ENCODE results near the gene PNRC2. TPM values are rescaled to one million over a fixed set of nuclear protein-coding genes. Genes with fewer than 3 reads are reported as not detected.
"Not testable (repeated sequence)": the region's sequence is repeated elsewhere in the genome, so short reads cannot be mapped to it uniquely, and the experiment has no call there.

The PNRC2 gene
- total and polyA plus RNA-seq, 7 donors: 39.5 to 179 (median 61.8) TPM

GRCh38 chr1:23936481-23937176 is 23.0 kb upstream of the PNRC2 start:
- no peak for TF ChIP-seq CTCF (IDR thresholded peaks at IDR 0.05)
- Histone ChIP-seq H3K27ac (no peak overlapping the region), H3K9me3 (no peaks in the 10 kb centered on the region), H3K4me3 (no peak overlapping the region), H3K27me3 (ENCODE audit: insufficient read depth in 3 of 3, low read length in 2 of 3) (no peaks in the 10 kb centered on the region), H3K4me1 (no peaks in the 10 kb centered on the region), H3K36me3 (ENCODE audit: insufficient read depth in 1 of 2, low read depth in 1 of 2) (no peaks in the 10 kb centered on the region)
- intact Hi-C loops (cut with DNase I): no loop called here
- 34 to 41% (median 39%) methylated on average over 6 of the region's 6 CpGs for WGBS, 3 donors
- DNase-seq: no peak
- no peak for ATAC-seq

GRCh38 chr1:23947366-23947765 is 12.3 kb upstream of the PNRC2 start:
- Histone ChIP-seq H3K4me1 (no peaks in the 10 kb centered on the region), H3K27me3 (ENCODE audit: insufficient read depth in 3 of 3, low read length in 2 of 3) (no peaks in the 10 kb centered on the region), H3K27ac (no peak overlapping the region), H3K4me3 (no peak overlapping the region), H3K36me3 (ENCODE audit: insufficient read depth in 1 of 2, low read depth in 1 of 2) (no peaks in the 10 kb centered on the region), H3K9me3 (peaks cover 11% of the 10 kb centered on the region)
- ATAC-seq: no peak
- DNase-seq: no peak
- intact Hi-C loops (cut with DNase I): no loop called here
- TF ChIP-seq CTCF (IDR thresholded peaks at IDR 0.05): no peak

DNA sequence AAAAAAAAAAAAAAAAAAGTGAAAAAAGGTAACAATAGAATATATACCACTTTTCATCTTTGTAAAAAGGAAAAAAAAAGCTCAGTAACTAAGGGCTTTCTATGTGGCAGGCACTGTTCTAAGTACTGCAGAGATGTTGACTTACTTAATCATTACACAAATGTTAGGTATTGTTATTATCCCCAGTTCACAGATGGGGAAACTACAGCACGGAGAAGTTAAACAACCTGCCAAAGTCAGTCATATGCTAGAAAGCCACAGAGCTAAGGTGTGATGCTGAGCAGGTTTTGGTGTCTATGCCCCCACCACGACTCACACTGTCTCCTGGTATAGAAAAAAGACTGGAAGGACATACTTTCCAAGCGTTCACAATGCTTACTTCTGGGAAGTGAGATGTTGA is 6.6 kb upstream of the PNRC2 start:
- 76 to 93% (median 85%) methylated on average over 3 of the region's 3 CpGs for WGBS, 3 donors
- ATAC-seq (no peak), DNase-seq (no peak)
- Histone ChIP-seq H3K9me3 (no peaks in the 10 kb centered on the region), H3K27me3 (ENCODE audit: insufficient read depth in 3 of 3, low read length in 2 of 3) (no peaks in the 10 kb centered on the region), H3K4me3 (no peak overlapping the region), H3K4me1 (peaks cover 12% of the 10 kb centered on the region), H3K36me3 (ENCODE audit: insufficient read depth in 1 of 2, low read depth in 1 of 2) (no peaks in the 10 kb centered on the region), H3K27ac (no peak overlapping the region)
- no peak for TF ChIP-seq CTCF (IDR thresholded peaks at IDR 0.05)
- intact Hi-C loops (cut with DNase I): loop anchor here (10.0 kb wide), 1 partner anchor 162 kb away; the partner anchor contains the start of gene MYOM3 (in 2 of the 2)

GRCh38 chr1:23957096-23957495 is 2.5 kb upstream of the PNRC2 start:
- 53 to 60% (median 59%) methylated on average over 7 of the region's 7 CpGs for WGBS, 3 donors
- H3K9me3 ChIP-seq: no peaks in the 10 kb centered on the region
- H3K4me1 ChIP-seq: peaks cover 20% of the 10 kb centered on the region
- ATAC-seq (no peak), DNase-seq (no peak)
- TF ChIP-seq CTCF (IDR thresholded peaks at IDR 0.05): no peak
- peak overlapping the region; percentile 14 for H3K27ac ChIP-seq
- no peak overlapping the region for H3K4me3 ChIP-seq
- peaks cover 0 to 16% of the 10 kb centered on the region in 2 donors for H3K36me3 ChIP-seq (ENCODE audit: insufficient read depth in 1 of 2, low read depth in 1 of 2)
- intact Hi-C loops (cut with DNase I): loop anchor here (5.0 to 10.0 kb wide), 2 partner anchors 65 to 158 kb away; partner anchors contain the start of gene MYOM3 (in 2 of the 2)
- no peaks in the 10 kb centered on the region for H3K27me3 ChIP-seq (ENCODE audit: insufficient read depth in 3 of 3, low read length in 2 of 3)

DNA sequence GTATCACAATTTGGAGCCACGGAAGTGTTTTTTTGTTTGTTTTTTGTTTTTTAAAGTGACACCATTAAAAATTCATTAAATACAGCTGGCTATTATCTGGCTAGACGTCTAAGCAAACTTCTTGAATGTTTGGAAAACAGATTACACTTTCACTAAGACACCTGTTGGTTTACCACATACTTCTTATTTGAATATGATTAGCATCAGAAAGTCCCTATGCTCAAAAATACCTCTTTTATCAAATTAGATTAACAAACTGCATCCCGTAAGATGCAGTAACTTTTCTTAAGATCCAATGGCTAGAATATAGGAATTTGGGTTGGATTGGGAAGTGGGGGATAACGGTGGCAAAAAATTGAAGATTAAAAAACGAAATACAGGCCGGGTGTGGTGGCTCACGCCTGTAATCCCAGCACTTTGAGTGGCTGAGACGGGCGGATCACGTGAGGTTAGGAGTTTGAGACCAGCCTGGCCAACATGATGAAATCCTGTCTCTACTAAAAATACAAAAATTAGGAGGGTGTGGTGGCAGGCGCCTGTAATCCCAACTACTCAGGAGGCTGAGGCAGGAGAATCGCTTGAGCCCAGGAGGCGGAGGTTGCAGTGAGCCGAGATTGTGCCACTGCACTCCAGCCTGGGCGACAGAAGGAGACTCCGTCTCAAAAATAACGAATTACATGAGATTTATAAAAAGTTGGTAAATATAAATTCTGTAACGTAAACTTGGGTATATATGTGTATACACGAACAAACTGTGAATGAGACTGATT is 1.4 kb upstream of the PNRC2 start:
- peaks cover 23% of the 10 kb centered on the region for H3K4me1 ChIP-seq
- WGBS, 3 donors: 65 to 69% (median 66%) methylated on average over 19 of the region's 19 CpGs
- H3K27ac ChIP-seq: peak overlapping the region; percentile 100
- not testable (repeated sequence) for ATAC-seq; H3K9me3 ChIP-seq; H3K27me3 ChIP-seq (ENCODE audit: insufficient read depth in 3 of 3, low read length in 2 of 3); DNase-seq
- intact Hi-C loops (cut with DNase I): loop anchor here (5.0 to 10.0 kb wide), 2 partner anchors 64 to 157 kb away; partner anchors contain the start of gene MYOM3 (in 2 of the 2)
- H3K4me3 ChIP-seq: peak overlapping the region; percentile 88
- H3K36me3 ChIP-seq (ENCODE audit: insufficient read depth in 1 of 2, low read depth in 1 of 2): peaks cover 0 to 21% of the 10 kb centered on the region in 2 donors

Data from psoas muscle (tissue), 8 donors.